Tibial nerve (tissue), 4 donors: ENCODE measurements around the gene ZNF613.

ENCODE experiments used
- CTCF ChIP-seq, 5 experiments: fragments of 200-600 bp in 3 of 5; fragments of 450-650 bp in 2 of 5; sonication (generic) in 3 of 5; IDR thresholded peaks; one replicate each; pipeline ENCODE4 v1.5.1; 2016 to 2019; ENCODE audit warnings: antibody characterized with exemption in 5 of 5, mild to moderate bottlenecking in 3 of 5, moderate library complexity in 2 of 5
- EP300 ChIP-seq, 2 donors: sonication (generic); formaldehyde crosslinking; IDR thresholded peaks; one replicate each; pipeline ENCODE4 v1.6.1; 2017; ENCODE audit warnings: antibody characterized with exemption in 2 of 2, mild to moderate bottlenecking in 1 of 2
- POLR2A ChIP-seq, 2 donors: fragments of 450-650 bp; IDR thresholded peaks; one replicate each; pipeline ENCODE4 v1.6.1; 2017; ENCODE audit warnings: antibody characterized with exemption in 2 of 2, mild to moderate bottlenecking in 2 of 2, moderate library complexity in 2 of 2

- TF ChIP-seq CTCF (IDR thresholded peaks at IDR 0.05), result no peak
- no peak for TF ChIP-seq POLR2A (IDR thresholded peaks at IDR 0.05)
- TF ChIP-seq EP300 (IDR thresholded peaks at IDR 0.05), result no peak
Observed at GRCh38 chr19:51976852-51977251, 49.6 kb downstream of the ZNF613 start.
